Measurements from ENCODE around the gene HTRA3.

Gene HTRA3

DNA sequence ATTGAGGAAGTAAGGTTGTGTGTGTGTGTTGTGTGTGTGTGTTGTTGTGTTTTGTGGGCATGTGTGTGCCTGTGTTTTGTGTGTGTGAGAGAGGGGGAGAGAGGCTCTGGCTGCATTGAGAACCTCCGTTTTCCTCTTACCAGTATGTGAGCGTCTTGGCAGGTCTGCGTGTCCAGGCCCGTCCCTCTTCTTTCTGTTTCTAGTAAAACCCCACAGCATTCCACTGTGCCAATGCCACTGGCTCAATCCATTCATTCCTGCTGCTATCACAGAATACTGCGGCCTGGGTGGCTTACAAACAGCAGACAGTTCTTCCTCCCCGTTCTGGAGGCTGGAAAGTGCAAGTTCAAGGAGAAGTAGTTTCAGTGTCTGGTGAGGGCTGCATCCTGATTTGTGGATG is 15.5 kb upstream of the HTRA3 start:
- Histone ChIP-seq H3K36me3 (no peaks in the 10 kb centered on the region), H3K4me3 (ENCODE audit: low read depth, low read length) (no peak overlapping the region), H3K9me3 (ENCODE audit: severe bottlenecking) (no peaks in the 10 kb centered on the region), H3K27me3 (ENCODE audit: insufficient read depth, low read depth, severe bottlenecking) (no peaks in the 10 kb centered on the region), H3K27ac (no peak overlapping the region)
- no peak for DNase-seq
- TF ChIP-seq, protein P1, sequence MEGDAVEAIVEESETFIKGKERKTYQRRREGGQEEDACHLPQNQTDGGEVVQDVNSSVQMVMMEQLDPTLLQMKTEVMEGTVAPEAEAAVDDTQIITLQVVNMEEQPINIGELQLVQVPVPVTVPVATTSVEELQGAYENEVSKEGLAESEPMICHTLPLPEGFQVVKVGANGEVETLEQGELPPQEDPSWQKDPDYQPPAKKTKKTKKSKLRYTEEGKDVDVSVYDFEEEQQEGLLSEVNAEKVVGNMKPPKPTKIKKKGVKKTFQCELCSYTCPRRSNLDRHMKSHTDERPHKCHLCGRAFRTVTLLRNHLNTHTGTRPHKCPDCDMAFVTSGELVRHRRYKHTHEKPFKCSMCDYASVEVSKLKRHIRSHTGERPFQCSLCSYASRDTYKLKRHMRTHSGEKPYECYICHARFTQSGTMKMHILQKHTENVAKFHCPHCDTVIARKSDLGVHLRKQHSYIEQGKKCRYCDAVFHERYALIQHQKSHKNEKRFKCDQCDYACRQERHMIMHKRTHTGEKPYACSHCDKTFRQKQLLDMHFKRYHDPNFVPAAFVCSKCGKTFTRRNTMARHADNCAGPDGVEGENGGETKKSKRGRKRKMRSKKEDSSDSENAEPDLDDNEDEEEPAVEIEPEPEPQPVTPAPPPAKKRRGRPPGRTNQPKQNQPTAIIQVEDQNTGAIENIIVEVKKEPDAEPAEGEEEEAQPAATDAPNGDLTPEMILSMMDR (IDR thresholded peaks at IDR 0.05; ENCODE audit: low read depth, low read length) = no peak

DNA sequence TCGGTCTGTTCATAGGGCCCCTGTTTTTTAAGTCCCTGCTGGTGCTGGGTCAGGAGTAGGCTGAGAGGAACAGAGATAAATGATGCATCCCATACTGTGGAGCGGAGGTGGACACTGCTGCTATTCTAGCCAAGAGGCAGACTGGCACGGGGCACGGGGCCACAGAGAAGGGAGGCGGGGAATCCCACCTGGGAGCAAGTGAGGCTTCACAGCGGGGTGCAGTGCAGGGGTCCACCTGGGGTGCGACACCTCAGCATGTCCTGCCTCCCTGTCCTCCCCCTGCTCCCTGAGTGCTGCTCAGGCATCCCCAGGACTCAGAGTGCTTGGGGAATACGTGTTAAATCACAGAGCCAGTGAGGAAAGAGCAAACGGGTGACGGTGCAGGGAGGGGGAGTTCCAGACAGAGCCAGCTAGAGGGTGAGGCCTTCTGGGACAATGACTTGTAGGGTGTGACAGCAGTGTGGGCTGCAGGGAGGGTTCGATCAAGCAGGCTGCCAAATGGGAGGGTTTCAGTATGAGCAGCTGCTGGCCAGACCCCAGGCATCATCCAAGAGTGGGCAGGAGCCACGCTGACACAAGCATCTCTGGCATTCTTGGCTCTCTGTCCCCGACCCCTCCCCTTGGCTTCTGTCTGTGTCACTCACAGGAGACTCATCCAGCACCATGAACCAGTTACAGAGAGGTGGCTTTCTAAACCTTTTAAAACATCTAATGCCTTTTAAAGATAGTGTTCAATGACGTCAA is 13.7 kb upstream of the HTRA3 start:
- no peaks in the 10 kb centered on the region for H3K27me3 ChIP-seq (ENCODE audit: insufficient read depth, low read depth, severe bottlenecking)
- H3K4me3 ChIP-seq (ENCODE audit: low read depth, low read length) = no peak overlapping the region
- TF ChIP-seq, protein P1 (IDR thresholded peaks at IDR 0.05; ENCODE audit: low read depth, low read length) = no peak
- H3K9me3 ChIP-seq (ENCODE audit: severe bottlenecking) = peaks cover 9% of the 10 kb centered on the region
- DNase-seq = no peak
- no peaks in the 10 kb centered on the region for H3K36me3 ChIP-seq
- no peak overlapping the region for H3K27ac ChIP-seq

DNA sequence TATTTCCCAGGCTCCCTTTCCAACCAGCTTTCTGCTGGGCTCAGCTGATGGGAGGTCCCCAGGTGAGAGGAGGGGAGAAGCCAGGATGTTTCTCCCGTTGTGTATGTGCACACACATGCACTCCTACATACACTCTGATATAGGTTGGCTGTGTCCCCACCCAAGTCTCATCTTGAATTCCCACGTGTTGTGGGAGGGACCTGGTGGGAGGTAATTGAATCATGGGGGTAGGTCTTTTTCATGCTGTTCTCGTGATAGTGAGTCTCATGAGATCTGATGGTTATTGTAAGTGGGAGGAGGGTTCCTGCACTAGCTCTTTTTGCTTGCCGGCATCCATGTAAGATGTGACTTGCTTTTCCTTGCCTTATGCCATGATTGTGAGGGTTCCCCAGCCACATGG is 11.7 kb upstream of the HTRA3 start:
- TF ChIP-seq, protein P1 (IDR thresholded peaks at IDR 0.05; ENCODE audit: low read depth, low read length) = no peak
- no peaks in the 10 kb centered on the region for H3K27me3 ChIP-seq (ENCODE audit: insufficient read depth, low read depth, severe bottlenecking)

DNA sequence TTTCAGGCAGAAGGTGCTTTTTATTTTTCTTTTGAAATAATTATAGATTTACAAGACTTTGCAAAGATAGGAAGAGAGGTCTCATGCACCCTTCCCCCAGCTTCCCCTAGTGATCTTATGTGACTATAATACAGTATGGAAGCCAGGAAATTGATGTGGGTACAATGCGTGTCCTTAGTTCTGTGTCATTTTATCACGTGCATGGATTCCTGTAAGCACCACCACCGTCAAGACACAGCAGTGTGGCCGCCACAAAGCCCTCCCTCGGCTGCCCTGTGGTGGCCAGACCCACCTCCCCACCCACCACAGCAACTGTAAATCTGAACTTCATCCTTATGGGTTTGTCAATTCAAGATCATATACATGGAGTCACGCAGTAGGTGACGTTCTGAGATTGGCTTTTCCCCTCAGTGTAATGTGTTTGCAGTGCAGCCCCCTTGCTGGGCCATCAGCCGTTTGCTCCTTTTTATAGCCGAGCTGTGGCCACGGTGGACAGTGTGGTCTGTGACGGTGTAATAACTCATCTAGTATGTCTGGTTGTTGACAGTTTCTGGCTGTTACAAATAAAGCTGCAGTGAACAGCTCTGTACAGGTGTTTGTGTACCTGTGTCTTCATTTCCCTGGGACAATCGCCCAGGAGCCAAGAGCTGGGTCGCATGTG is 10.9 kb upstream of the HTRA3 start:
- TF ChIP-seq, protein P1 (IDR thresholded peaks at IDR 0.05; ENCODE audit: low read depth, low read length) = no peak
- Histone ChIP-seq H3K27ac (no peak overlapping the region), H3K4me3 (ENCODE audit: low read depth, low read length) (no peak overlapping the region), H3K9me3 (ENCODE audit: severe bottlenecking) (peaks cover 9% of the 10 kb centered on the region), H3K27me3 (ENCODE audit: insufficient read depth, low read depth, severe bottlenecking) (no peaks in the 10 kb centered on the region), H3K36me3 (no peaks in the 10 kb centered on the region)
- no peak for DNase-seq

More for the DNA sequence above, 11.7 kb upstream of the HTRA3 start:
- Histone ChIP-seq H3K9me3 (ENCODE audit: severe bottlenecking) (peaks cover 9% of the 10 kb centered on the region), H3K4me3 (ENCODE audit: low read depth, low read length) (no peak overlapping the region), H3K36me3 (no peaks in the 10 kb centered on the region), H3K27ac (no peak overlapping the region)
- DNase-seq = no peak

DNA sequence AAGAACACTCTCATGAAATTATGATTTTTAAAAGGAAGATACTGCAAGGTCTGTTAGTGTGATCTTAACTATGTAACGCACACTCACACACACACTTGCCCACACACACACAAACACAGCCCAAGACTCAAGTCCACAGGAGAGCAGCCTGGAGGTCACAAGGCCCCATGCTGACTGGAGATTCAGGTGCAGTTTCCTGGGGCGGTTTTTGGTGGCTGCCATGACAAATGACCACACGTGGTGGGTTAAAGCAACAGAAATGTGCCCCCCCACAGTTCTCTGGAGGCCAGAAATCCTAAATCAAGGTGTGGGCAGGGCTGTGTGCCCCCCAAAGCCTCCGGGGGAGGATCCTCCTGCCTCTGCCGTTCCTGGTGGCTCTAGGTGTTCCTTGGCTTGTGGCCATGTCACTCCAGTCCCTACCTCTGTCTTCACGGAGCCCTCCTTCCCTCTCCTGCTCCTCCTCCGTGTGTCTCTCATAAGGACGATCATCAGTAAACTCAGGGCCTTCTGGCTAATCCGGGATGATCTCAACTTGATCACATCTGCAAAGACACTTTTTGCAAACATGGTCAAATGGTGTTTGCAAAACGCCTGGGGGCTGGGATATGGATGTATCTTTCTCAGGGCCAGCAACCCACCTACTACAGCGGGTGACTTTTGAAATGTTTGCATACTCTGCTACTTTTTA is 9.7 kb upstream of the HTRA3 start:
- peaks cover 9% of the 10 kb centered on the region for H3K9me3 ChIP-seq (ENCODE audit: severe bottlenecking)
- TF ChIP-seq, protein P1 (IDR thresholded peaks at IDR 0.05; ENCODE audit: low read depth, low read length) = no peak

More for the DNA sequence above, 9.7 kb upstream of the HTRA3 start:
- Histone ChIP-seq H3K27ac (peak overlapping the region; percentile 57), H3K36me3 (no peaks in the 10 kb centered on the region), H3K27me3 (ENCODE audit: insufficient read depth, low read depth, severe bottlenecking) (no peaks in the 10 kb centered on the region), H3K4me3 (ENCODE audit: low read depth, low read length) (no peak overlapping the region)
- DNase-seq = peak; percentile 72
